RCC 7860 (cell line): ENCODE measurements around the gene KLF16.

ENCODE experiments used
- DNase-seq: peaks from one replicate; pipeline ENCODE4 v3.0.0-alpha.2; 2015; ENCODE audit warnings: low spot score
- FAIRE-seq: peaks from 2 replicates; lab custom pipeline; 2012; peaks lifted over from hg19 to GRCh38; lab: Jason Lieb, UNC

The KLF16 gene

DNA sequence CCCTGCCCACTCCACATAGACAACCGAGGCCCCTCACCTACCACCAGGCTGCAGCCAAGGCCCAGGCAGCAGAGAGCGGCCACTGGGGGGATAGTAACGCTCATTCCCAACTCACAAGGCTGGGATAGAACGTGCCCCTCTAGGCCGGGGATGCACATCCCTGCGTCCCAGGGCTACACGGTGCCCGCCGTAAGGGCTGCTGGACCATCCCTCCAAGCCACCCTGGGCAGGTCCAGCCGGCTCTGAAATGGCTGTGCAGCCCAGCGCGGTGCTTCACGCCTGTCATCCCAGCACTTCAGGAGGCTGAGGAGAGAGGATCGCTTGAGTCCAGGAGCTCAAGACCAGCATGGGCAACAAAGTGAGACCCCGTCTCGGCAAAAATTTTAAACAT is 18.3 kb downstream of the KLF16 start:
- no peak for DNase-seq
- FAIRE-seq = no peak

DNA sequence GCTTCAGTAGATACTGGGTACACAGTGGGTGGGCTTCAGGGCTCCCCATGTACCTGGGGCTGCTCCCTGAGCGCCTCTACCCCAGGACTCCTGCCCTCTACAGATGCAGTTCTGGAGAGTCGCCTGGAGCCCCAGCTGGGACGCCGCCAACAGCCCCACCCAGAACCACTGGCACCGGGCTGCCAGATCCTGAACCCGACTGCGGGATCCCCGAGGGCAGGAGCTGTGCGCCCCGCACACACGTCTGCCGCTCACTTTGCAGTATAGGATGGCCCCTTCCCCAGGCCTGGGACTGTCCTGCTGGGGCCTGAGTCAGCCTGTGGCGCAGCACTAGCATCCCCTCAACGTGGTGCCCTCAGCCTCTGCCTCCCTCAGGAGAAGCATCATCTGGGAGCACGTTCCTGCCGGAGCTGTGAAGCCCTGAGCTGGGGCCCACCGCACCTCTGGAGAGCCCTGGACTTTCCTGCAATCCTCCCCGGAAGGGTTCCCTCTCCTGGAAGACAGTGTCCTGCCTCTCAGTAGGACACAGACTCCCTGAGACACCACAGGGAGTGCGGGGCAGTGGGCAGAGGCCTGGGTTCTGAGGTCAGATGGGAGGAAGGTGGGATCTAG is 18.8 kb downstream of the KLF16 start:
- no peak for FAIRE-seq
- no peak for DNase-seq

DNA sequence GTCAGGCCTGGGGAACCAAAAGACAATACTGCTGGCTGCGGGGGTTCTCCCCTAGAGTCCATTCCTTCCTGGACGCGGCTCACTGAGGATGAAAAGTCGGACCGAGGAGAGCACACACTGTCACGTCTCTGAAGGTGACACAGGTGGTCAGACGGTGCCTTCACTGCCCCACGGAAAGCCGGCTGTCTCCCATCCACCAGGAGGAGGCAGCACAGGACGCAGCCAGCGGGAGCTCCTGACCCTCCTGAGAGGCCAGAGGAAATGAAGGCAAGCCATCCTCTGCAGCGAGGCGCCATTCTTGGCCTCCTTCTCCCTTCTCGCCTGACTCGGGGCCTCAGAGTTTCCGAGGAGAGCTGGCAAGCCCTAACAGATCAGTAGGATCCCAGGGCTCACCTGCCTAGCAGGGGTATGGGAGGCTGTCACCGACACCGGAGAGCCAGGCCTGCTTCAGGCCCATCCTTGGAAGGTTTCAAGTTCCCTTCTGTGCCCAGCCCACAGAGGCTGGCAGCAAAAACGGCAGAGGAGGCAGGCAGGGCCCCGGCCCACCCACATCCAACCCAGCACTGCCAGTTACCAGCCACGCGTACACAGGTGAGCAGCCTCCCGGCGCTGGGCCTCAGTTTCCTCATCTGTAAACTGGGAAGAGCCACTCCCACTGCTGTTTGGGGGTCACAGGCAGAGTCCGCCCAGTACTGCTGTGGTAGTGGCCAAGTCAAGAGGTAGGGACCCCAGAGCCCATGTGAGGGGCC is 19.6 kb downstream of the KLF16 start:
- FAIRE-seq = no peak
- no peak for DNase-seq

DNA sequence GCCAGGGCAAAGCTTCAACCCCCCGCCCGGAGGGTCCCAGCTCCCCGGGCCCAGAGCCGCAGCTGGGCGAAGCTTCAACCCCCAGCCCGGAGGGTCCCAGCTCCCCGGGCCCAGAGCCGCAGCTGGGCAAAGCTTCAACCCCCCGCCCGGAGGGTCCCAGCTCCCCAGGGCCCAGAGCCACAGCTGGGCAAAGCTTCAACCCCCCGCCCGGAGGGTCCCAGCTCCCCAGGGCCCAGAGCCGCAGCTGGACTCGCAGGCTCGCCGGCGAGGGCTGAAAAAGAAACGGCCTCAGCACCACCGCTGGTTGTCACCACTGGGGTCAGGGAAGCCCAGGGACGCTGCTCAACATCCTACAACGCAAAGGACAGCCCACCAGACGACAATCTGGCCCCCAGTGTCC is 20.3 kb downstream of the KLF16 start:
- DNase-seq (no peak), FAIRE-seq (no peak)

DNA sequence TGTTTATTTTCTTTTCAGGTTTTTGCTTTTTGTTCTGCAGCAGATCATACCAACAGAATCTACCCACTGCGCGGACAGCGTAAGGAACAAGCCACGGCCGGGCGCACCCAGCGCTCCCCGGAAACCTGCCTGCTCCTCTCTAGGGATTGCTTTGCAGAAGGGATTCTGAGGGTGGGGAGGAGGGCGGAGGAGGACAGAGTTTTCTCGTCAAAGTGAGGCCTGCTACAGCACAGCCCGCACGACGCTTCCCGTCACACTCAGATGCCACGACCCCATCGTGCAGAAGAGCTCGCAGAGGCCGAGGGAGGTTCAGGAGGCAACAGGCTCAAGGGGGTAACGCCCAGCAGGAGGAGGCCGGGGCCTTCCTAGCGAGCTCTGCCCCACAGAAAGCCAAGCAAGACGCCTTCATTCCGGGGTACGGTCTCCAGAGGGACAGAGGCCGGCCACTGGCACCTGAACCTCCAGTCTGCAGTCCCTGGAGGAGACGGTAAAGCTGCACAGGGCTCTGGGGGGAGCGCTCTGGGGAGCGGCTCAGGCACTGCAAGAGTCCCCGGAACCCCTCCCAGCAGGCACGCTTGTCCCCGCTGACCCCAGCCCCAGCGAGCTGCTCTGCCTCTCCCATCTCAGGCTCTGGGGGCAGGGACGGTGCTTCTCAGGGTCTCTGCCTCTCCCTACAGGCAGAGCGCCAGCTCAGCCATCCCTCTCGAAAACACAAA is 22.0 kb downstream of the KLF16 start:
- no peak for DNase-seq
- no peak for FAIRE-seq

DNA sequence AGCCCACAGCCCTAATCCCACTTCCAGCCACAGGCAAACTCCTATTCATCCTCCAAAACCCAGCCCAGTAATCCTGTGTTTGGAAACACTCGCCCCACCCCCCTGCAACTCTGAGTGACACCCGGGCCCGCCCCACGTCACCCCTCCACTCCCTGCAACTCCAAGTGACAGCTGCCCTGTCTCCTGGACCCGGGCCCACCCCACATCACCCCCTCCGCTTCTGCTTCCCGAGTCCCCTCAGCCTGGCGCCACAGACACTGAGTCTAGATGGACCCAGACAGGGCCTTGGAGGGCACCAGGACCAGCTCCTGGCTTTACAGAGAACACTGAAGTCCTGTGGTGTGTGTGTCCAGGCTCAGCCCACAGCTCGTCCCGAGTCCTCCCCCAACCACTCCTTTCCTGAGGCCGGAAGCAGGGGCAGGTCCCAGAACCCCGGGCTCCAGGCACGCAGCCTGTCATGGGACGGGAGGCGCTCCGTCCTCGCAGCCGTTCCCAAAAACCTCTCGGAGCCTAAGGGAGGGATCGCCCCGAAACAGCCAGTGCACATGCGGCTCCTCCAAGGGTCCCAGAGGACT is 22.8 kb downstream of the KLF16 start:
- DNase-seq = no peak
- FAIRE-seq = no peak

DNA sequence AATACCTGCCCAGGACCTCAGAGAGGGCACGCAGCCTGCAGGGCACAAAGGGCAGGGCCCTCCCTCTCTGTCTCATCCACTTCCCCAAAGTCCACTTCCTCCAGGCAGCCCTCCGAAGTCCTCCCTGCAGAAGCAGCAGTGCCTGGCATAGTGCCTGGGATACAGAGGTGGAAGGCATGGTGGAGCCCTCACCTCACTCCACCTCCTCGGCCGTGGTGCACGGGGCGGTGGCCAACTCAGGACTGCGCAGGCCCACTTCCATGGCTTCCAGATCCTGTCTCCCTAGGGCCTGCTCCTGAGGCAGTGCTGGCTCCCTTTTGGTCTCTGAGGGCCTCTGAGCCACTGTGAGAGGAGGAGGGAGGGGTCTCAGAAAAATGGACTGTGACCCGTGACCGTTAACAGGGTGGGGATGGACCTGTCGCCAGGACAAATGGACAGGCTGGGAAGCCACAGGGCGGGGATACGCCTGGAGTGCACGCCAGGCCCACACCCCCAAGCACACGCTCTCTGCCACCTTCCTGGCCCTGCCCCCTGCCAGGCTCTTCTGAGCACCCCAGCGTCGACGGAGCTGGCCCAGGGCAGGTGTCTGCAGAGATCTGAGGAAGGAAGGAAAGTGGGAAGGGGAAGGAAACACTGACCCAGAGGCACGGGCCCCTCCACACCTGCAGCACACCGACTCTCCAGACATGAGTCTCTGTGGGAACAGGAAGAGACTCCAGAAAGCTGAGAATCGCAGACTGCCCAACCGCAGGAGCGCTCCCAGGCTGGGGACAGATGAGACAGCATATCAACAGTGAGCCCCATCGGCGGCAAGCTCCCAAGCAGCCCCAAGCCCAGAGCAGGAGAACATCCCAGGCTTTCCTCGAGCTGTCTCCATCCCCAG is 23.5 kb downstream of the KLF16 start:
- no peak for FAIRE-seq
- DNase-seq = no peak

DNA sequence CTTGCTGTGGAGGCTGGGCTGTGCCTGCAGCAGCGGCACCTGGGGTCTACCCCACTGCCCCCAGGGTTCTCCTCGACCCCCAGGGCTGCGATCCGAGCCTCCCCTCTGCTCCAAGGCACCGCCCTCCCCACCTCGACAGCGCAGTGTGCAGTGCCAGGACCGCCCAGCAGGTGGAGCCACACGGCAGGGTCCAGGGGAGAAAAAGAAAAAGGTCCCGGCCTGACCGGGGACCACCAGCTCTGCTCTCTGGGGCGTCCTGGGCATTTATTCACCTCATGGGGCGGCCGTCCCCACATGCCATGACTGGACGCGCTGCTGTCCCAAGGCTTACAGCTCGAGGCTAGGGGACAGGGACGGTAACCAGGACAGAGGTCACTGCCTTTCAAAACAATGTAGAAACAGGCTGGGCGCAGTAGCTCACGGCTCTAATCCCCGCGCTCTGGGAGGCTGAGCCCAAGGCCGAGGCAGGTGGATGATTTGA is 25.7 kb downstream of the KLF16 start:
- FAIRE-seq = no peak
- no peak for DNase-seq

DNA sequence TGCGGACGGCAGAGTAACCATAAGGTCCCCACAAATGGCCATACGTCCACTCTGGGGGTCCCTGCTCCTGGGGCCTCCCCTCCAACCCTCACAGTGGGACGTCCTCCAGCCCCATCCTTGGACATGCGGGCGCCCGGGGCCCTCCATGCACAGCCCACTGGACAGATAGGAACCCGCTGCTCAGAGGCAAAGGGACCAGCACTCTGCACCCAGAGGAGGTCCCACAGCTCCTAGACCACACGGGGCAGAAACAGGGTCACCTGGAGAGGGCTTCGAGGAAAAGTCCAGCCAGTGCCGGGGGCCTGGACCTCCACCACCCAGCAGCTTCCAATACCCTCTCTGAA is 26.2 kb downstream of the KLF16 start:
- DNase-seq (no peak), FAIRE-seq (no peak)

DNA sequence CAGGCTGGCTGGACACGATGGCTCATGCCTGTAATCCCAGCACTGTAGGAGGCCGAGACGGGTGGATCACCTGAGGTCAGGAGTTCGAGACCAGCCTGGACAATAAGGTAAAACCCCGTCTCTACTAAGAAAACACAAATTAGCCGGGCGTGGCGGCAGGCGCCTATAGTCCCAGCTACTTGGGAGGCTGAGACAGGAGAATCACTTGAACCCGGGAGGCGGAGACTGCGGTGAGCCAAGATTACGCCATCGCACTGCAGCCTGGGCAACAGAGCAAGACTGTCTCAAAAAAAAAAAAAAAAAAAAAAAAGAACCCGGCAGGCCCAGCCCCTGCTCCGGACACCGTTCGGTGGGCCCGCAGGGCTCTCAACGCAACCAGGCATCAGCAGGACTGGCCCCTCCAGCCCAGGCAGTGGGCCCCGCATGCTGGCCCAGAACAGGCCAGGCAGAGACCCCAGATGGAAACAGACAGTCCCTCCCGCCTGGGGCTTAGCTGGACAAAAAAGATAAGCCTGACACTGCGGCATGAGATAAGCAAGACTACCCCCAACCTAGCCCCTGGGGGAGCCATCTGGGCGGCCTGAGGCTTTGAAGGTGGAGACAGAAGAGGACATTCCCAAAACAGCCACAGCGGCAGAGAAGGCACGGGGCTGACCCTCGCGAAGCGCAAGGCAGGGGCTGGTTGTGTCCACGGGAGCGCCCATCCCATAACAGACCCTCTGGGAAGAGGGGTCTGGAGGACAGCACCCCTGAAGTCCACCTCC is 26.7 kb downstream of the KLF16 start:
- DNase-seq (no peak), FAIRE-seq (no peak)

DNA sequence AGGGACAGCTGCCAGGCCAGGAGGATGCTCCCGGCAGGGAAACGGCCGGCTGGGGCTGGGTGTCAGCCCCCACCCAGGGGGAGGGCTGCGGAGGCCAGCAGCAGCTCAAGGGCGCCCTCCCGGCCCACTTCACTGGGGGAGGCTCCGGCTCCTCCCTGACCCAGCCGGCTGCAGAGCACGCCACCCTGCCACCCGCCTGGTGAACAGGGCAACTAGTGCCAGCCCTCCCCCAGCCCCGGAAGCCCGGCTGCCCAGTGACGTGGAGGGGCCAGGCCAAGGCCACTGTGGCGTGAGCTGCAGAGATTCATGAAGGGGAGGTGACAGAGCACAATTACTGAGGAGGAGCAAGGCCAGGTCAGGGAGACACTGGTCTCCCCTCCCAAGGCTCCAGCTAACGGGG is 29.8 kb downstream of the KLF16 start:
- FAIRE-seq (peak; percentile 90), DNase-seq (peak; percentile 91)

DNA sequence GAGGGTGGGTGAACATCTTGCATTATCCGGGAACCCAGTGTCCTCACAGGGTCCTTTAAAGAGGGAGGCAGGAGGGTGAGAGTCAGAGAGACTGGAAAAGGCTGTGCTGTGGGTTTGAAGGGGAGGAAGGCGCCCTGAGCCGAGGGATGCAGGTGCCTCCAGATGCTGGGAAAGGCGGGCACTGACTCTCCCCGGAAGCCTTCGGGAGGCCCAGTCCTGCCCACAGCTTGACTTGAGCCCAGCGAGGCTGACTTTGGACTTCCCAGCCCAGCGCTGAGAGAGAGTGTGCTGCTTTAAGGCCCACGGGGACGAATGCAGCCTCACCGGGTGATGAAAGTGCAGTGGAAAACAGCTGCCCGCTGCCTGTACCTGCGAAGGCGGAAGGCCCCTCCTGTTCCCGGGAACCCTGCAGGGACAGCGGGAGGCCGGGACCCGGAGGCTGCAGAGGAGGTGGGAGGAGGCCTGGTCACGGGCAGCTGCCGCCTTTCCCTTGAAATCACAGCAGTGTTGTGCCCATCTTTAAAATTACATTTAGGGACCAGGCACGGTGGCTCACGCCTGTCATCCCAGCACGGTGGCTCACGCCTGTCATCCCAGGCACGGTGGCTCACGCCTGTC is 31.2 kb downstream of the KLF16 start:
- DNase-seq (no peak), FAIRE-seq (no peak)

DNA sequence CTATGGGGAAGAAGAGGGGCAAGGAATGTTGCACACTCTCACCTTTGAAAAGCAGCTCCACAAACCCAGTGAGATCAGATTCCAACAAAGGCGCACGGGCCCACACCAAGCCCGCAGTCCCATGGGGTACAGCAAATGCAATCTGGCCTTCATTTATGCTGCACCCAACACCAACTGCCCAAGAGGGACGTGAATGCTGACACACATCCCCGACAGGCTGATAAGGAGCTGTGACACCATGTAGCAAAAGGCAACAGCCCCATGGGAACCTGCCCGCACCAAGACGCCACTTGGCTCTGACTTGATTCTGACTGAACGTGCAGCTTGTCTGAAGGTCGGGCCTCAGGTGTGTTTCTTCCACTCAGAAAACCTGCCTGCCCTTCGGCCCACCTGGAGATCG is 32.4 kb downstream of the KLF16 start:
- DNase-seq (no peak), FAIRE-seq (no peak)

DNA sequence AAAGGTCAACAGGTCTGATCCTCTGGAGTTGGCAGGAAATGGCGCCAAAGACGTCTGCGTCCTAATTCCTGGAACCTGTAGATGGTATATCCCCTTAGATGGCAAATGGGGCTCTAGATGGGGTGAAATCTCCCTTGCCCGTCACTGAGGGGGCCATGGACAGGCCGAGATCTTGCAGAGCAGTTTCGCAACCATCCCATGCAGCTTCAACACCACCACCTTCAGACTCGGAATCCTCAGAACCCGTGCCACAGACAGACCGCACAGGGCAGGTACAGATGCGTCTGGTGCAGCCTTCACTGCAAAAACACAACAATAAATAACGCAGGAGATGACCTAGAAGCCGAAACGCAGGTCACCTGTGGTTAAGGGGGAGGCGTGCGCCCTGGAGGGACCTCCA is 32.8 kb downstream of the KLF16 start:
- no peak for DNase-seq
- FAIRE-seq = no peak

DNA sequence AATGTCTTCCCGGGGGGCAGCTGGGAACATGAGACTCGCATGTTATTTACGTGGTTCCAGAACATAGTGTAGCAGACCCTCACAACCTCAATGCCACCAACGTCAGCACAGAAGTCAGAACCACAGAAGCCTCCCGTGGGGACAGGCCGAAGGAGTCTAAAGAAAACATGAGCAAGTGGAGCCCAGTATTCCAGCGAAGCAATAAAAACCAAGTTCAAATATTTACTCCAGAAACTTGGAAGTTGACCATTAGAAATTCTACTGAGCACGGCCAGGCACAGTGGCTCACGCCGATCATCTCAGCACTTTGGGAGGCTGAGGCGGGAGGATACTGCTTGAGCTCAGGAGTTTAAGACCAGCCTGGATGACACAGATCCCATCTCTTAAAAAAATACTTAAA is 33.4 kb downstream of the KLF16 start:
- FAIRE-seq (no peak), DNase-seq (no peak)

DNA sequence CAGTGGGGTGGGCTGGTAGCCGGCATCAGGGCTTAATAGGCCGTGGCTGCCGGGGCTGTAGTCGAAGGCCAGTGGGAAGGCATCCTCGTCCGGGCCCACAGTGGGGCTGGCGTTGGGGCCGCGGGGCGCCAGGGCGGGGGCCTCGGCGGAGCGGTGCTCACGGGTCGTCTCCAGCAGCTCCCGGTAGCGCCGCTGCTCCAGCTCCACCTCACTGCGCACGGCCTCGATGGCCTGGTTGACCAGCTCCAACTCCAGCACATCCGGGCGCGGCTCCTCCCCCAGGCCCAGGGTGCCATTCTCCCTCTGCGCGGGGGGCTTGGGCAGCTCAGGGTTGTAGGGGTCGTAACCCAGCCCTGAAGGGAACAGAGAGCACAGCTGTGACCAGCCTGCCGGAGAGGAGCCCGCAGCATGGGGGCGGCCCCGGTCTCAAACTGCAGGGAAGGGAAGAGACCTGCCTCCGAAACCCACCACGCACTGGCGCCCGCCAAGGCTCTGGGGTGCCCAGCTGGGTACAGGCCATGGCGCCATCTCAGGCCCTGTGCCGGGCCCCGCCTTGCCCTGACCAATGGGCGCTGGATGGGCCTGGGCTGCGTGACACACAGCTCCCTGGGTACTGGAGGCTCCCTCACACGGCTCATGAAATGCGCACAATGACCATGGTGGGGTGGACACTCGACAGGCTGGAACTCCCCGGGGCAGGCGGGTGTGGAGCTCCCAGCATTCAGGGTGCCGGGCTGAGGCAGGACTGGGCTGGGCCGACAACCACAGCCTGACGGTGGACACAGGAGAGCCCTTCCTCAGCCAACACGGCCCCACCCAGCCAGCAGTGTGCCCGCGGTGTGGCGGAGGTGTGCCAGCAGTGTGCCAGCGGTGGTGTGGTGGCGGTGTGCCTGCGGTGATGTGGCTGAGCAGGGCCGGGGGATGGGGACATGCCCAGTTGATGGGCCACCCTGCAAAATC is 34.8 kb downstream of the KLF16 start:
- FAIRE-seq (no peak), DNase-seq (no peak)

DNA sequence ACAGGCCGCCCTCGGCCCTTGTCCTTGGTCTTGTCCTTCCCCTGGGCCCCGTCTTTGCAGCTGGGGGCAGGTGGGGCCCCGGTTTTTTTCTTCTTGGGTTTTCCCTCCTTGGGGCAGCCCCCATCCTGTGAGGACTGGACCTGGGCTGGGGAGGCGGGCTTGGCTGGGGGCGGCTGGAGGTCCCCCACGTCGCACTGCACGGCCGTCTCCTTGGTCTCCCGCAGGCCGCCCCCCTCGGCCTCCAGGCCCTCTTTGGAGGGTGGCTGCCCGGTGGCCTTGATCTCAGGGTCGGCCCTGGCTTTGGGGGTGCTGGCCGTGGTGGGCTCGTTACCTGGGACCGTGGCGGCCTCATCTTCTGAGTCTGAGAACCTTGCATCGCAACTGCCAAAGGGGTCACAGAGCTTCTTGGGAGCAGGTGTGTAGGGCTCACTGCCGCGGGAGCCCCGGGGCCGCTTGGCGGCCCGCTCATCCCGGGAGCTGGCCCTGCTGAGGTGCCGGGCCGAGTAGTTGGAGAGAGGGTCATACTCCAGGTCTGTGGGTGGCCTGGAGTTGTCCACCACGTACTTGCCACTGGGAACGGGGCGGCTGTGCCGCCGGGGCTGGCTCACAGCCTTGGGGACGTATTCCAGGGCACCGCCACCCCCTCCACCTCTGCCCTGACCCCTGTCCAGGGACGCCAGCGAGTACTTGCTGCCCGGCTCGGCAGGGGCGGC is 35.7 kb downstream of the KLF16 start:
- FAIRE-seq (no peak), DNase-seq (no peak)
